Pancreas (tissue), 10 donors: Measurements from ENCODE around the gene GPC3. TPM values are rescaled to one million over a fixed set of nuclear protein-coding genes. Genes with fewer than 3 reads are reported as not detected.

Source experiments
- ATAC-seq, 4 donors: fragments of 200-7000 bp; cut with Tn5 transposase; one replicate each; pipeline versions ENCODE4 v1.8.0 to v1.9.1; 2020; ENCODE audit warnings: mild to moderate bottlenecking in 4 of 4, moderate library complexity in 4 of 4
- DNase-seq, 6 donors: peaks; one replicate each; pipeline ENCODE4 v3.0.0-alpha.2; 2020
- FAIRE-seq: peaks from 2 replicates; lab custom pipeline; 2012; peaks lifted over from hg19 to GRCh38; lab: Jason Lieb, UNC
- H3K27ac ChIP-seq, 4 donors: fragments of 200-600 bp; sonication (generic); 1 replicate in 3 of 4; 2 replicates in 1 of 4; pipeline versions ENCODE4 v1.5.0 to v1.8.0; 2020
- H3K27me3 ChIP-seq, 4 donors: fragments of 200-600 bp; one replicate each; pipeline ENCODE4 v1.8.0; 2021
- H3K36me3 ChIP-seq, 3 donors: fragments of 200-600 bp; sonication (generic) in 1 of 3; one replicate each; pipeline versions ENCODE4 v1.5.0 to v1.8.0; 2020 to 2021
- H3K4me1 ChIP-seq, 3 donors: fragments of 200-600 bp; one replicate each; pipeline ENCODE4 v1.8.0; 2021
- H3K4me3 ChIP-seq, 4 donors: fragments of 200-600 bp; sonication (generic) in 2 of 4; one replicate each; pipeline versions ENCODE4 v1.5.0 to v1.8.0; 2020 to 2021
- H3K9me3 ChIP-seq, 4 donors: fragments of 200-600 bp; one replicate each; pipeline ENCODE4 v1.8.0; 2021
- CTCF ChIP-seq, 4 donors: fragments of 200-600 bp; sonication (generic) in 3 of 4; IDR thresholded peaks; one replicate each; pipeline versions ENCODE4 v1.5.0 to v1.8.0; 2021; ENCODE audit warnings: antibody characterized with exemption in 4 of 4
- WGBS, 2 donors: extraction: QIAGEN DNeasy Blood & Tissue Kit; methylation state at CpG; one replicate each; pipeline ENCODE4 v1.1.7; 2013; 5-methylcytosine and 5-hydroxymethylcytosine counted together
- intact Hi-C, 3 donors: fragments of 100-400 bp; cut with DNase I; formaldehyde crosslinking; loops; one replicate each; pipeline versions ENCODE4 v1.11.1 to v1.14.2; 2022
- polyA plus RNA-seq, 2 donors: library from polyadenylated mRNA; stranded (reverse); fragments of 200-250 nt; gene quantifications; one replicate each; pipeline ENCODE4 v1.2.3, GENCODE V29; 2013
- total RNA-seq, 6 donors: library from RNA; stranded (reverse); fragmentation: NEBNext Ultra II Directional in 4 of 6; extraction: Animal tissue kit (Norgen Biotek cat#: 25700) in 4 of 6; gene quantifications; one replicate each; pipeline versions ENCODE4 v1.2.1 to v1.2.4, GENCODE V29; 2021 to 2023
- donor health status: healthy with polysubstance abuse.
- donor health status: DM: no; HTN: no; CAD: no; lungs with moderate emphysema.
- donor health status: DM: no; HTN: no; CAD: no.
- donor health status: control.
- donor health status: control.
- donor health status: Bipolar disorder and iron deficiency.
- donor health status: DM: yes; HTN: yes; CAD: no.
- donor health status: DM: no; HTN: no; CAD: no.
- donor health status: DM: no; HTN: no; CAD: no.
- donor health status: DM: yes; HTN: yes; CAD: no.

Gene GPC3
- total and polyA plus RNA-seq, 8 donors, result 0.95 to 18.6 (median 2.7) TPM

DNA sequence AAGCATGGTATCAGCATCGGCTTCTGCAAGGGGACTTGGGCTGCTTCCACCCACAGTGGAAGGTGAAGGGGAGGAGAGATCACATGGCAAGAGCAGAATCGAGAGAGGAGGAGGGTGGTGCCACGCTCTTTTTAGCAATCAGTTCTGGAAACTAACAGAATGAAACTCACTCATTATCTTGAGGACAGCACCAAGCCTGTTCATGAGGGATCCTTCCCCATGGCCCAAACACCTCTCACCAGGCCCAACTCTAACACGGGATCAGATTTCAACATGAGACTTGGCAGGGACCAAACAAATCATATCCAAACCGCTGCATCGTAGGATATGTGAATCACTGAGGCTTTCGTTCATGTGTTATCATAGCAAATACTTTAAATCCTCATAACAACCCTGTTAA, 125.5 kb downstream of the GPC3 start:
- ATAC-seq (peak in 2 of 4 donors; percentile 26 to 28), FAIRE-seq (no peak)

DNA sequence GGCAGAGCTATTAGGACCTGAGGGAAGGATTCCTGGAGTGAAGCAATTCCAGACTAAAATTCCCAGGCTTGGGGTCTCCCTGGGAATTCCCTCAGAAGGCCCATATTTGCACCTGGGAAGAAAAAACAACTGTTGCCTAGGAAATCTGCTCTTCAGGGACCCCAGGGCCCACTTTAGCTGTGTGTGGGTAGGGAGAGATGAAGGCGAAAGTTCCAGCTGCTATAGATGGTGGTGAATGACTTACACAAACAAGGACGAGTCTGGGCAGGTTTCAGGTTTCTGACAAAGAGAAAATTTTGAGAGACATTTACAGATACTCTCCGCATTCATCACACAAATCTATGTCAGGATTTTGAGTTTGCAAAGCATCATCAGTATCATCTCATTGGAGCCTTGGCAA, 126.1 kb downstream of the GPC3 start:
- ATAC-seq, result no peak
- H3K4me1 ChIP-seq, result no peaks in the 10 kb centered on the region
- H3K36me3 ChIP-seq, result no peaks in the 10 kb centered on the region
- TF ChIP-seq CTCF (IDR thresholded peaks at IDR 0.05), result no peak
- H3K4me3 ChIP-seq, result no peak overlapping the region
- no peaks in the 10 kb centered on the region for H3K9me3 ChIP-seq
- intact Hi-C loops, result no loop called here
- 78 to 95% methylated on average over 3 of the region's 3 CpGs for WGBS, 2 donors
- peaks cover 0 to 3% (median 0%) of the 10 kb centered on the region in 4 donors for H3K27me3 ChIP-seq
- no peak for FAIRE-seq
- no peak overlapping the region for H3K27ac ChIP-seq
- DNase-seq, result no peak

More for the DNA sequence above, 125.5 kb downstream of the GPC3 start:
- Histone ChIP-seq H3K36me3 (no peaks in the 10 kb centered on the region), H3K4me1 (no peaks in the 10 kb centered on the region), H3K27me3 (peaks cover 0 to 3% (median 0%) of the 10 kb centered on the region in 4 donors), H3K9me3 (no peaks in the 10 kb centered on the region), H3K4me3 (no peak overlapping the region), H3K27ac (no peak overlapping the region)
- no peak for DNase-seq
- intact Hi-C loops, result no loop called here
- WGBS, 2 donors, result 63 to 87% methylated on average over 7 of the region's 7 CpGs
- TF ChIP-seq CTCF (IDR thresholded peaks at IDR 0.05), result no peak

DNA sequence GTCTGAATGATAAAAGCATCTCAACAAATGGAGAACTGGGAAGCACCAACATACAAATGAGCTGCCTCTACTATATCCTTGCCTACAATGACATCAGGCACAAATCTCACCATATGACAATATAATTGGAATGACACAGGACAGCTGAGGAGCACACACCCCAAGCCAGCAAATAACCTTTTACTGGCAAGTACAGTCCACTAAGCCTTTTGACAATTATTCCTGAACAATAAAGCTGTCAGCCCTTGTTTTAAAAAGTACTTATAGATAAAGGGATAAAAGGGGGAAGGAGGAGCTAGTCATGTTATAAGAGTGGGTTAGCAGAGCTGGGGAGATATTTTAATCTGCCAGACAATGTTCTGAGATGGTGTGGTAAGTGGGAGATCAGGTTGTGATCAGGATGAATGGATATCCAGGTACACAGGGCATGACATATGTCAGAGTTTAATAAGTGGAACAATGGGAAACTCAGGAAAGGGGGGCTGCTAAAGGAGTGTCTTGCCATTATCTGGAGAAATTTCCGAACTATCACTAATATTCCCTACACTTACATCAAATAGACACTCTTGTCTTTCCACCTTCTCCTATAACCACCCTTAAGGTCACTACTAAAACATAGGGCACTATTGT, 127.6 kb downstream of the GPC3 start:
- H3K4me3 ChIP-seq, result no peak overlapping the region
- TF ChIP-seq CTCF (IDR thresholded peaks at IDR 0.05), result no peak
- 80 to 94% methylated on average over 1 of the region's 1 CpG for whole genome bisulfite sequencing, 2 donors
- ATAC-seq (no peak), FAIRE-seq (no peak), DNase-seq (no peak)
- H3K9me3 ChIP-seq, result no peaks in the 10 kb centered on the region
- no peaks in the 10 kb centered on the region for H3K4me1 ChIP-seq
- H3K27ac ChIP-seq, result no peak overlapping the region
- H3K36me3 ChIP-seq, result no peaks in the 10 kb centered on the region
- intact Hi-C loops, result no loop called here
- H3K27me3 ChIP-seq, result peaks cover 0 to 10% (median 0%) of the 10 kb centered on the region in 4 donors

- H3K4me3 ChIP-seq, result no peak overlapping the region
- H3K27ac ChIP-seq, result no peak overlapping the region
- no peaks in the 10 kb centered on the region for H3K4me1 ChIP-seq
- WGBS, 2 donors, result 45 to 46% methylated on average over 3 of the region's 3 CpGs
- ATAC-seq, result no peak
- no peak for FAIRE-seq
- H3K27me3 ChIP-seq, result peaks cover 0 to 16% (median 0%) of the 10 kb centered on the region in 4 donors
- DNase-seq, result no peak
- intact Hi-C loops, result no loop called here
- no peak for TF ChIP-seq CTCF (IDR thresholded peaks at IDR 0.05)
- no peaks in the 10 kb centered on the region for H3K36me3 ChIP-seq
- H3K9me3 ChIP-seq, result no peaks in the 10 kb centered on the region
Measured at GRCh38 chrX:133856819-133857218, 128.6 kb downstream of the GPC3 start.

GRCh38 chrX:133854290-133854689, 131.1 kb downstream of the GPC3 start:
- peak; percentile 64 for FAIRE-seq
- Histone ChIP-seq H3K4me3 (no peak overlapping the region), H3K36me3 (no peaks in the 10 kb centered on the region), H3K27ac (no peak overlapping the region), H3K27me3 (peaks cover 0 to 16% (median 0%) of the 10 kb centered on the region in 4 donors), H3K9me3 (no peaks in the 10 kb centered on the region), H3K4me1 (no peaks in the 10 kb centered on the region)
- no peak for TF ChIP-seq CTCF (IDR thresholded peaks at IDR 0.05)
- WGBS, 2 donors, result 61 to 83% methylated on average over 2 of the region's 2 CpGs
- intact Hi-C loops, result no loop called here
- no peak for ATAC-seq
- DNase-seq, result no peak
